KMS-11 (cell line): ENCODE results near the gene WDR88.
"Not testable (repeated sequence)": the region's sequence is repeated elsewhere in the genome, so short reads cannot be mapped to it uniquely, and the experiment has no call there.

Source experiments
- H2AFZ ChIP-seq: fragments of 200-600 bp; sonication (generic); 2 replicates; pipeline ENCODE4 v1.6.1; 2016; ENCODE audit warnings: antibody characterized with exemption, mixed run types, low read depth
- H3K27ac ChIP-seq: fragments of 200-600 bp; sonication (generic); 2 replicates; pipeline ENCODE4 v1.6.1; 2016; ENCODE audit warnings: mild to moderate bottlenecking, mixed run types
- H3K27me3 ChIP-seq: fragments of 200-600 bp; sonication (generic); 2 replicates; pipeline ENCODE4 v1.6.1; 2017; ENCODE audit warnings: mild to moderate bottlenecking, low read depth, mixed run types, moderate library complexity; ENCODE audit not compliant: insufficient read depth
- H3K36me3 ChIP-seq: fragments of 200-600 bp; sonication (generic); 2 replicates; pipeline ENCODE4 v1.6.1; 2017; ENCODE audit warnings: mild to moderate bottlenecking, mixed run types; ENCODE audit not compliant: insufficient read depth
- H3K4me1 ChIP-seq: fragments of 200-600 bp; sonication (generic); 2 replicates; pipeline ENCODE4 v1.6.1; 2016; ENCODE audit warnings: mild to moderate bottlenecking, low read depth, mixed run types; ENCODE audit not compliant: poor library complexity, severe bottlenecking
- H3K4me2 ChIP-seq: fragments of 200-600 bp; sonication (generic); 2 replicates; pipeline ENCODE4 v1.7.0; 2016; ENCODE audit warnings: mild to moderate bottlenecking, mixed run types
- H3K4me3 ChIP-seq: fragments of 200-600 bp; sonication (generic); IDR thresholded peaks from 2 replicates; pipeline ENCODE4 v1.6.1; 2017; ENCODE audit warnings: low read depth, low read length, mixed read lengths; ENCODE audit not compliant: insufficient read depth
- H3K79me2 ChIP-seq: fragments of 200-600 bp; sonication (generic); 2 replicates; pipeline ENCODE4 v1.6.1; 2016; ENCODE audit warnings: low read depth, mixed run types; ENCODE audit not compliant: insufficient read depth
- H3K9ac ChIP-seq: fragments of 200-600 bp; sonication (generic); 2 replicates; pipeline ENCODE4 v1.6.1; 2016; ENCODE audit warnings: mild to moderate bottlenecking, mixed run types
- H4K20me1 ChIP-seq: fragments of 200-600 bp; sonication (generic); 2 replicates; pipeline ENCODE4 v1.6.1; 2016; ENCODE audit warnings: mild to moderate bottlenecking, mixed run types; ENCODE audit not compliant: insufficient read depth
- TF ChIP-seq, protein P1 (sequence below): fragments of 200-600 bp; sonication (generic); conservative IDR thresholded peaks from 2 replicates; pipeline ENCODE4 v1.6.1; 2017; ENCODE audit warnings: low read depth, mild to moderate bottlenecking, antibody characterized with exemption, low read length, moderate library complexity, mixed read lengths

Gene WDR88

DNA sequence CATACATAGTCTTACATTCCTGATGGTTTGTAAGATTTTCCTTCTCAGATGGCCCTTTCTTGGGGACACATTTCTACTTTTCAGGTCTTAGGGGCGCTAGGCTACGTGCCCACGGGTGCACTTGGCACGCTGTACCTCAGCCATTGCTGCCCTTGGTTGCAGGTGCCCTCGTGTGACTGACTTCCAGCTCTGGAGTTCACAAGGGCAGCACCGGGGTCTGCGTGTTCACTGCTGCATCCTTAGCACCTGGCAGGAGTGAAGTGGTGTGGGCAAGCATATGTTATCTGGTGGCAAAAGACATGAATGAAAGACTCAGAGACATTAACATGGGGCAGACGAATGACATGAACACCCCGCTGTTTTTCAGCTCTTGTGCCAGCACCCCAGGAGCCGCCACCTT is 13.3 kb upstream of the WDR88 start:
- Histone ChIP-seq H3K36me3 (peaks cover 8% of the 10 kb centered on the region; the same call in 1 of the 2 replicates), H4K20me1 (no peaks in the 10 kb centered on the region)
- TF ChIP-seq, protein P1, sequence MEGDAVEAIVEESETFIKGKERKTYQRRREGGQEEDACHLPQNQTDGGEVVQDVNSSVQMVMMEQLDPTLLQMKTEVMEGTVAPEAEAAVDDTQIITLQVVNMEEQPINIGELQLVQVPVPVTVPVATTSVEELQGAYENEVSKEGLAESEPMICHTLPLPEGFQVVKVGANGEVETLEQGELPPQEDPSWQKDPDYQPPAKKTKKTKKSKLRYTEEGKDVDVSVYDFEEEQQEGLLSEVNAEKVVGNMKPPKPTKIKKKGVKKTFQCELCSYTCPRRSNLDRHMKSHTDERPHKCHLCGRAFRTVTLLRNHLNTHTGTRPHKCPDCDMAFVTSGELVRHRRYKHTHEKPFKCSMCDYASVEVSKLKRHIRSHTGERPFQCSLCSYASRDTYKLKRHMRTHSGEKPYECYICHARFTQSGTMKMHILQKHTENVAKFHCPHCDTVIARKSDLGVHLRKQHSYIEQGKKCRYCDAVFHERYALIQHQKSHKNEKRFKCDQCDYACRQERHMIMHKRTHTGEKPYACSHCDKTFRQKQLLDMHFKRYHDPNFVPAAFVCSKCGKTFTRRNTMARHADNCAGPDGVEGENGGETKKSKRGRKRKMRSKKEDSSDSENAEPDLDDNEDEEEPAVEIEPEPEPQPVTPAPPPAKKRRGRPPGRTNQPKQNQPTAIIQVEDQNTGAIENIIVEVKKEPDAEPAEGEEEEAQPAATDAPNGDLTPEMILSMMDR = no peak

DNA sequence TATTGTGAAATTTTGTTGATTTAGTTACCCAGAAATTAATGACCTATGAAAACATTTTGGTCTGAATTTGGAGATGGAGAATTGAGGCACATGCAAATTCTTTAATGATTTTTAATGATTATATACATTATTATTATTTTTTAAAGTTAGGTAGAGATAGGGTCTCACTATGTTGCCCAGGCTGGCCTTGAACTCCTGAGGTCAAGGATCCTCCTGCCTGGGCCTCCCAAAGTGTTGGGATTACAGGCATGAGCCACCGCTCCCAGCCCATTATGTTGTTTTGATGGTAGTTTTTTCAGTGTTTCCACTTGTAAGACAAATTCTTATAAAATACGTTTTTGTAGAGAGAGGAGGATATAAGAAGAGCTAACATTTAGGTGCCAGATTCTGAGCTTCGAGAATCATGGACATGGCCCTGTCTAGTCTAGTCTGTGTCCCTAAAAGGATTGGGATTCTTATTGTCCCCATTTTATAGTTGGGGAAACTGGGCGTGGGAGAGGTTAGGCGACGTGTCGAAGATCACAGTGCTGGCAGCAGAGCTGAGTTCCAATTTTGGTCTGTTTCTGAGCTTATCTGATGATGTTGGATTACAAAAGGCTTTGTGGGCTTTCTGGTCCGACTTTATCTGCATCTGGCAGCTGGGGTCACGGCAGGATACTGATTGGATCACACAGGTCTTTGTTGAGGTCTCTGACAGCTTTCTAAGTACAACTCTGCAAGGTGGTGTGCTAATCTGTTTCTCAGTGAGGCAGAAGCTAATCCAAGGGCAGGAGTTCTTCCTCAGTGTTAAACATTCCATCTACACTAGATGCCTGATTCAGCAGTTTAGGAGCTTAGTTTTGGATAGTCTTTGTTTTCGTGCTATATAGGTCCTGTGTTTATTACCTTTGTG is 7.5 kb upstream of the WDR88 start:
- TF ChIP-seq, protein P1 = no peak
- H4K20me1 ChIP-seq = no peaks in the 10 kb centered on the region
- H3K79me2 ChIP-seq = no peaks in the 10 kb centered on the region
- H3K4me1 ChIP-seq = no peaks in the 10 kb centered on the region
- H3K27me3 ChIP-seq = no peaks in the 10 kb centered on the region
- H3K4me2 ChIP-seq = no peak overlapping the region
- H3K27ac ChIP-seq = no peak overlapping the region
- no peak overlapping the region for H3K9ac ChIP-seq
- H2AFZ ChIP-seq = no peak overlapping the region
- H3K4me3 ChIP-seq = no peak overlapping the region
- peaks cover 8% of the 10 kb centered on the region; the same call in 1 of the 2 replicates for H3K36me3 ChIP-seq

More for the DNA sequence above, 13.3 kb upstream of the WDR88 start:
- H3K79me2 ChIP-seq = no peaks in the 10 kb centered on the region
- no peak overlapping the region for H3K4me3 ChIP-seq
- H3K4me1 ChIP-seq = no peaks in the 10 kb centered on the region
- no peaks in the 10 kb centered on the region for H3K27me3 ChIP-seq
- no peak overlapping the region for H3K27ac ChIP-seq
- H3K9ac ChIP-seq = no peak overlapping the region
- H2AFZ ChIP-seq = no peak overlapping the region
- H3K4me2 ChIP-seq = no peak overlapping the region

DNA sequence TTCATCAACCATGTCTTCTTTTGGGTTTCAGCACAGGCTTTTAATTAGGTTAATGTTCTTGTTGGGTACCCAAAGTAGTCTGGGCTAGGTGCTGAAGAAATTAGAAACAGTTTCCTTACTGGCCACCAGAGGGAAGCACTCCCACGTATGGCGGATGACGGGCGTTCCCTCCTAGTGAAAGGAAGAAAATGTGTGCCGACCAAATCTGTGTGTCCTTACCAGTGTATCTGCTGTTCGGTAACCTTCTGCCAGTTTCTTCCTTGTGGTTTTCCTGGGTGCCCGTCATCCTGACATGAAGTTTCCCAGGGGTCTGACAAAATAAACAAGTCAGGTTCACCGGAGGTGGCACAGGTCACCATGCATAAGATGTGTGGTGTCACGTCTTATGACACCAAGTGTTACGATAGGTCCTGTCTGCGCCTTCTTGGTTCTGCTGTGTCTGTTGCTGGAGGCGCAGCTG is 6.0 kb upstream of the WDR88 start:
- Histone ChIP-seq H3K4me2 (no peak overlapping the region), H3K27me3 (no peaks in the 10 kb centered on the region), H3K9ac (no peak overlapping the region), H3K36me3 (peaks cover 8% of the 10 kb centered on the region; the same call in 1 of the 2 replicates), H3K79me2 (no peaks in the 10 kb centered on the region), H4K20me1 (no peaks in the 10 kb centered on the region), H2AFZ (0 out of 2 replicates have a peak overlapping the region, but pooled peaks have one; percentile 3), H3K27ac (no peak overlapping the region), H3K4me3 (no peak overlapping the region), H3K4me1 (no peaks in the 10 kb centered on the region)
- TF ChIP-seq, protein P1 = peak; percentile 86

DNA sequence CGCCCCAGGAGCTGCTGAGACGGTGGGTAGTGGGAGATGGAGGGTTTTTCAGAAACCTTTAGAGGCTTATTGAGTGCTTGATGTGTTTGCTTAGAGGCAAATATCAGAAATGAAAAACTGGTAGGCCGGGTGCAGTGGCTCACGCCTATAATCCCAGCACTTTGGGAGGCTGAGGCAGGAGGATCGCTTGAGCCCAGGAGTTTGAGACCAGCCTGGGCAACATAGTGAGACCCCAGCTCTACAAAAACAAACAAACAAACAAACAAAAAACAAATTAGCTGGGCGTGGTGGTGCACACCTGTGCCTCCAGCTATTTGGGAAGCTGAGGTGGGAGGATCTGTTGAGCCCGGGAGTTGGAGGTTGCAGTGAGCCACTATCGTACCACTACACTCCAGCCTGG is 5.2 kb upstream of the WDR88 start:
- not testable (repeated sequence) for H3K4me2 ChIP-seq, H3K4me1 ChIP-seq, H3K27ac ChIP-seq, H3K9ac ChIP-seq, H2AFZ ChIP-seq, H3K4me3 ChIP-seq, H3K36me3 ChIP-seq, H3K27me3 ChIP-seq, H3K79me2 ChIP-seq, H4K20me1 ChIP-seq

DNA sequence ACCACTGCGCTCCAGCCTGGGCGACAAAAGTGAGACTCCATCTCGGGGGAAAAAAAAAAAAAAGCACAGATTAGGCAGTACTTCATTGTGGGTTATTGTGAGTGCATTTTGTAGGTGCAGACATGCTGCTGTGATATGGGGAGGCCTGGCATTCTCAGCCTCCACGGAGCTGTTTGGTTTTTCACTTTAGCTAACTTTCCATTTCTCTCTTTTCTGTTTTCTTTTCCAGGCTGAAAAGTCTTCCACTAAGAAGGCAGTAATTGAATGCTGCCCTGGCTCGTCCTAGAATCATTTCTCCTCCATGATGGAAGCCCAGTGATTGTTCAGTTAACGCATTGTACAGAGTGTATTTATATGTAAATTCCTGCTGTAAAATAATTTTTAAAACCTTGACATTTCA is 2.0 kb upstream of the WDR88 start:
- Histone ChIP-seq H3K27me3 (no peaks in the 10 kb centered on the region), H3K4me3 (no peak overlapping the region), H2AFZ (no peak overlapping the region), H3K79me2 (no peaks in the 10 kb centered on the region), H3K9ac (no peak overlapping the region), H4K20me1 (no peaks in the 10 kb centered on the region), H3K4me1 (no peaks in the 10 kb centered on the region), H3K27ac (no peak overlapping the region), H3K4me2 (no peak overlapping the region), H3K36me3 (no peaks in the 10 kb centered on the region; the same call in 1 of the 2 replicates)
- TF ChIP-seq, protein P1 = no peak
